BE2C (cell line): Measurements from ENCODE around the gene SORCS1.
A peak's percentile ranks its signal among the peaks of the same experiment; 100 is the strongest.

Source experiments
- DNase-seq: peaks from one replicate; pipeline ENCODE4 v3.0.0-alpha.2; 2020
- H3K27me3 ChIP-seq: fragments of 250-450 bp; sonication (Bioruptor Pico); 2 replicates; pipeline ENCODE4 v1.5.1; 2020; ENCODE audit warnings: mild to moderate bottlenecking
- H3K36me3 ChIP-seq: fragments of 250-450 bp; sonication (Bioruptor Pico); 2 replicates; pipeline ENCODE4 v1.5.1; 2020; ENCODE audit warnings: mild to moderate bottlenecking
- H3K4me1 ChIP-seq: fragments of 250-450 bp; sonication (Bioruptor Pico); 2 replicates; pipeline ENCODE4 v1.5.1; 2020
- H3K4me3 ChIP-seq: 2 replicates; pipeline ENCODE4 v1.5.1; 2011; ENCODE audit warnings: low read depth, low read length
- H3K9me3 ChIP-seq: fragments of 250-450 bp; sonication (Bioruptor Pico); 2 replicates; pipeline ENCODE4 v1.5.1; 2020
- TF ChIP-seq, protein P1 (sequence below): IDR thresholded peaks from 2 replicates; pipeline ENCODE4 v1.5.1; 2012; ENCODE audit warnings: mild to moderate bottlenecking, low read depth, low read length

SORCS1 gene

DNA sequence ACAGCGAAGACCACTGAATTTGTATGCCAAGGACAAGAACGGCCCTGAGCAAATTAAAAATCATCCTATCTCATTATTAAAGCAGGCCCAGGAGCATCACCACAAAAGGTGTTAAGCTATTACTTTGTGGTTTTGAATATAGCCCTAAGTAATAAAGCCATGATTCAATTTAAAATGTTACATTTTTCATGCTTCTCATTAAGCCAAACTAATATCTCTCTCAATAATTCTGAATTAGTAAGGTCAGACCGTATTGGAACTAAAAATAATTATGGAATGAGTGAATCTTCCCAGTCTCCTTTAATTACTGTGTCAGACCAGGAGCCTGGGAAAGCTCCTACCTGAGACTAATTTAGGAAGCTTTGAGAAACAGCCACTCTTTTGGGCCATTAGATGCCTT is 162.4 kb downstream of the SORCS1 start:
- H3K4me1 ChIP-seq = peaks cover 29% of the 10 kb centered on the region
- no peaks in the 10 kb centered on the region for H3K9me3 ChIP-seq
- no peak overlapping the region for H3K4me3 ChIP-seq
- no peak for DNase-seq
- H3K27me3 ChIP-seq = no peaks in the 10 kb centered on the region
- H3K36me3 ChIP-seq = no peaks in the 10 kb centered on the region
- TF ChIP-seq, protein P1, sequence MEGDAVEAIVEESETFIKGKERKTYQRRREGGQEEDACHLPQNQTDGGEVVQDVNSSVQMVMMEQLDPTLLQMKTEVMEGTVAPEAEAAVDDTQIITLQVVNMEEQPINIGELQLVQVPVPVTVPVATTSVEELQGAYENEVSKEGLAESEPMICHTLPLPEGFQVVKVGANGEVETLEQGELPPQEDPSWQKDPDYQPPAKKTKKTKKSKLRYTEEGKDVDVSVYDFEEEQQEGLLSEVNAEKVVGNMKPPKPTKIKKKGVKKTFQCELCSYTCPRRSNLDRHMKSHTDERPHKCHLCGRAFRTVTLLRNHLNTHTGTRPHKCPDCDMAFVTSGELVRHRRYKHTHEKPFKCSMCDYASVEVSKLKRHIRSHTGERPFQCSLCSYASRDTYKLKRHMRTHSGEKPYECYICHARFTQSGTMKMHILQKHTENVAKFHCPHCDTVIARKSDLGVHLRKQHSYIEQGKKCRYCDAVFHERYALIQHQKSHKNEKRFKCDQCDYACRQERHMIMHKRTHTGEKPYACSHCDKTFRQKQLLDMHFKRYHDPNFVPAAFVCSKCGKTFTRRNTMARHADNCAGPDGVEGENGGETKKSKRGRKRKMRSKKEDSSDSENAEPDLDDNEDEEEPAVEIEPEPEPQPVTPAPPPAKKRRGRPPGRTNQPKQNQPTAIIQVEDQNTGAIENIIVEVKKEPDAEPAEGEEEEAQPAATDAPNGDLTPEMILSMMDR = no peak

DNA sequence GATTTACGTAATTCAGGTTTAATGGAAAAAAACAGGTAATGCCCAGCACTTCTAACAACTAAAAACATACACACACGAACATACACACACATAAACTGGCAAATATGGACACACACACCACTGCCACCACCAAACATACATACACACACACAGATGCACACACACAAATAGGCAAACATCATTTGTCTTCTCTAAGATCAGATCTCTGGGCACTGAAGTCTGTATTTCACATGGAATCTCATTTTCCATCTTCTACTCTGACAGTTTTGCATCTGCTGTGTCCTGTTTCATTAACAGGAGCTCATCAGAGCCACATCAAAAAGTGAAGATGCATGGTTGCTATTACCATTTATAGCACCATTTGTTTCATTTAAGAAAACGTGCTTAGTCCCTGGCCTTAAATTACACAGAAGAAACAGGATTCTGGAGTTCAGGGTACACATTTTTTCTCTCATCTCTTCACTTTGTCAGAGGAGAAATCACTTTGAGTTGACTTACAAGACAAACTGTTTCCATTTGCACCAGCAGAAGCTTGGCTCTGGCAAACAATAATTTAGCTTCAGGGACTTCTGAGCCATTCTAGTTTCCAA is 165.3 kb downstream of the SORCS1 start:
- TF ChIP-seq, protein P1 = no peak
- no peak overlapping the region for H3K4me3 ChIP-seq
- H3K27me3 ChIP-seq = no peaks in the 10 kb centered on the region
- peaks cover 35% of the 10 kb centered on the region for H3K4me1 ChIP-seq
- no peaks in the 10 kb centered on the region for H3K9me3 ChIP-seq
- H3K36me3 ChIP-seq = no peaks in the 10 kb centered on the region
- DNase-seq = no peak

DNA sequence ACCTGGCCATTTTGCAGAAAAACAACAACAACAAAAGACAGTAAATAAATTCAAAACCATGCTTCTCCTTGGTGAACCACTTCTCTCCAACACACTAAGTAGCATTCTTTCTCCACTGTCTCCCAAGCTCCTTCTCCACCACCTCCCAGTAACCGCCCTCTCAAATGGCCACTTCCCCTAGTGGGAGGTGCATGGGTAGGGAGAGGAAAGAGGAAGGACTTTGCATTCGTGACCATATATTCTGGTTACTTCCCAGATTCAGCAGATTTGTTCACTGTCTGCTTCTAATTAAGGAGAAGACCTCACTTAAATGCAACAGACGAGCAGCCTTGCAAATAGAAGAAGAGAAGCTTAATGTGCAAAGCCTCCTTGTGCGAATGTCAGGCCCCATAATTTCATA is 166.8 kb downstream of the SORCS1 start:
- H3K36me3 ChIP-seq = no peaks in the 10 kb centered on the region
- peaks cover 35% of the 10 kb centered on the region for H3K4me1 ChIP-seq
- TF ChIP-seq, protein P1 = no peak
- DNase-seq = no peak
- no peaks in the 10 kb centered on the region for H3K9me3 ChIP-seq
- no peaks in the 10 kb centered on the region for H3K27me3 ChIP-seq
- H3K4me3 ChIP-seq = no peak overlapping the region

DNA sequence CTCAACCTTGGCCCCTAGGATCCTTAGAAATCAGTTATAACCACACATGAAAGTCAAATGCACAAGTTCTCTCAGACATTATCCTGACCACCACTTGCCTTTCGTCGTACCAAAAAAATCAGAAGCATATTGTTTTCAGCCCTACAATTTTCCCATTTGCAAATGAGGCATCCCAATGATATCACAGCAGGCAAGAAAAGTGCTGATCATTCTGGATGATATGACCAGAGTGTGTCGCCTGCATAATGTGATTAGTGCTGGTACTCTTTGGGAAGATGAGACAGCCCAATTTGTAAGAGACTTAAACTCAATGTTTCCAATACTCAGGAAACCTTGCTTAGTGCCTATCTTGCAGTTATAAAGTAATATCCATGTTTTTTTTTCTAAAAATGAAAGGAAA is 168.0 kb downstream of the SORCS1 start:
- no peaks in the 10 kb centered on the region for H3K27me3 ChIP-seq
- H3K9me3 ChIP-seq = no peaks in the 10 kb centered on the region
- no peaks in the 10 kb centered on the region for H3K36me3 ChIP-seq
- TF ChIP-seq, protein P1 = no peak
- peak; percentile 32 for DNase-seq
- peaks cover 35% of the 10 kb centered on the region for H3K4me1 ChIP-seq
- H3K4me3 ChIP-seq = 0 out of 2 replicates have a peak overlapping the region, but pooled peaks have one; percentile 5

DNA sequence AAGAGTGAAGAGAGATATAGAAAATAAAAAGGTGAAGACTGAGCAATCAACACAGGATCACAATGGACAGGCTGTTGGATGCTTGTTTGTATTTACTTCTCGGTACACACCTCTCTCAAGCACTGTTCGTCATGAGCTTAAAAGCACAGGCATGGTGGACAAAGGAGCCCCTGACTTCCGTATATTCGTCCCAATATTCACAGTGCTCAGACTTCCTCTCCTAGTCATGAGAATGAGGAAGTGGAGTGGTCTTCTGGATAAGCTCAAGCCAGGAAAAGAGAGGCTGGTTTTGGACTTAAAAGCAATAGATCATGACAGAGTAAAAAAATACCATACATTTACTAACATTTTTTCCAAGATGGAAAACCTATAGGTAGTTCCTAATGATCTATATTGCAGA is 172.5 kb downstream of the SORCS1 start:
- H3K27me3 ChIP-seq = no peaks in the 10 kb centered on the region
- no peaks in the 10 kb centered on the region for H3K36me3 ChIP-seq
- DNase-seq = no peak
- no peak overlapping the region for H3K4me3 ChIP-seq
- no peaks in the 10 kb centered on the region for H3K9me3 ChIP-seq
- H3K4me1 ChIP-seq = peaks cover 6% of the 10 kb centered on the region
- TF ChIP-seq, protein P1 = no peak

DNA sequence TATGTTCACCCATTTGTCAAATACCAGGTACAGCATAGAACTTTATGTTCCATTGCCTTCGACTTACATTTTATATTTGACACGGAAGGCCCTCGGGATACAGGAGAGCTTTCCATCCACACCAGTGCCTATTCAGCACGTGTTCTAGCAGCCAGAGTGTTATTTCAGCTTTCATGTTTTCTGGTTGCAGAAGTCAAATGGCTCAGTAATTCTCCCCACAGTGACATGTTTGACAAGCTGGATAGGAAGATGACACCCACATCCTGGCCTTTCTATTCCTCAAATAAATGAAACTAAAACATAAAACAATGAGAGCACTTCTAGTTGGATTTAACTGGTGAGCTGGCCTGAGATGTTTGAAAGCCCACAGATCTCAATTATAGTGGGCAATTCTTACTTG is 173.4 kb downstream of the SORCS1 start:
- no peaks in the 10 kb centered on the region for H3K9me3 ChIP-seq
- H3K27me3 ChIP-seq = no peaks in the 10 kb centered on the region
- H3K4me1 ChIP-seq = 0 out of 2 replicates have a peak, but pooled peaks cover 4% of the 10 kb centered on the region
- no peak for DNase-seq
- TF ChIP-seq, protein P1 = no peak
- no peak overlapping the region for H3K4me3 ChIP-seq
- H3K36me3 ChIP-seq = no peaks in the 10 kb centered on the region
